Spinal cord (tissue), 10 donors: ENCODE results near the gene YEATS2. TPM values are rescaled to one million over a fixed set of nuclear protein-coding genes. Genes with fewer than 3 reads are reported as not detected.

Experiments
- DNase-seq, 6 donors: peaks; one replicate each; pipeline versions ENCODE4 v3.0.0 to v3.0.0-alpha.2; 2013 to 2015; ENCODE audit warnings: low spot score in 6 of 6, low read depth in 4 of 6
- H3K27ac ChIP-seq: one replicate; pipeline ENCODE4 v1.5.1; 2013; ENCODE audit warnings: low read depth, low read length, control low read depth
- H3K27me3 ChIP-seq: one replicate; pipeline ENCODE4 v1.6.1; 2013; ENCODE audit warnings: low read length; ENCODE audit not compliant: control insufficient read depth, insufficient read depth
- H3K36me3 ChIP-seq: one replicate; pipeline ENCODE4 v1.6.1; 2013; ENCODE audit warnings: low read length; ENCODE audit not compliant: control insufficient read depth, insufficient read depth
- H3K4me1 ChIP-seq: one replicate; pipeline ENCODE4 v1.6.1; 2013; ENCODE audit warnings: low read length; ENCODE audit not compliant: control insufficient read depth, insufficient read depth
- H3K4me3 ChIP-seq: one replicate; pipeline ENCODE4 v1.5.1; 2013; ENCODE audit warnings: low read depth, low read length, control low read depth
- H3K9me3 ChIP-seq: one replicate; pipeline ENCODE4 v1.6.1; 2013; ENCODE audit warnings: low read length; ENCODE audit not compliant: control insufficient read depth, insufficient read depth
- WGBS: methylation state at CpG from one replicate; pipeline ENCODE4 v1.1.5; 2013; ENCODE audit warnings: missing lambda C conversion rate; ENCODE audit not compliant: insufficient coverage; 5-methylcytosine and 5-hydroxymethylcytosine counted together
- polyA plus RNA-seq, 2 donors: library from polyadenylated mRNA; unstranded; fragments of 120-200 nt; gene quantifications; one replicate each; pipeline ENCODE4 v1.2.1, GENCODE V29; 2013; ENCODE audit not compliant: insufficient read length in 2 of 2
- total RNA-seq, 2 donors: library from RNA; depleted of rRNA in 1 of 2; stranded (reverse); fragments of 120-200 nt in 1 of 2; fragments of >200 nt in 1 of 2; gene quantifications; one replicate each; pipeline versions ENCODE4 v1.2.3 to v1.2.4, GENCODE V29; 2013 to 2014
- donor health status: healthy.

YEATS2 gene
- total and polyA plus RNA-seq, 4 donors = 32.9 to 43.3 (median 37.3) TPM

- no CpG with 5 or more reads among the region's 1 CpG for WGBS
- DNase-seq = no peak
- Histone ChIP-seq H3K36me3 (peaks cover 78% of the 10 kb centered on the region), H3K4me1 (peaks cover 16% of the 10 kb centered on the region), H3K27ac (no peak overlapping the region), H3K27me3 (no peaks in the 10 kb centered on the region), H3K4me3 (no peak overlapping the region), H3K9me3 (no peaks in the 10 kb centered on the region)
Observed at GRCh38 chr3:183814240-183814639, 116.6 kb downstream of the YEATS2 start.

GRCh38 chr3:183815563-183815940, 118.0 kb downstream of the YEATS2 start:
- Histone ChIP-seq H3K9me3 (no peaks in the 10 kb centered on the region), H3K4me1 (peaks cover 26% of the 10 kb centered on the region), H3K27me3 (no peaks in the 10 kb centered on the region), H3K4me3 (no peak overlapping the region), H3K36me3 (peaks cover 76% of the 10 kb centered on the region), H3K27ac (no peak overlapping the region)
- no peak for DNase-seq
- 94% methylated on average over 3 of the region's 9 CpGs for WGBS

- peaks cover 72% of the 10 kb centered on the region for H3K36me3 ChIP-seq
Observed at GRCh38 chr3:183815951-183816475, 118.4 kb downstream of the YEATS2 start.

GRCh38 chr3:183816681-183817510, 119.3 kb downstream of the YEATS2 start:
- Histone ChIP-seq H3K4me1 (peaks cover 26% of the 10 kb centered on the region), H3K9me3 (no peaks in the 10 kb centered on the region), H3K27ac (no peak overlapping the region), H3K27me3 (no peaks in the 10 kb centered on the region), H3K4me3 (no peak overlapping the region), H3K36me3 (peaks cover 63% of the 10 kb centered on the region)
- WGBS = 93% methylated on average over 18 of the region's 20 CpGs
- DNase-seq = no peak

More at GRCh38 chr3:183815951-183816475, 118.4 kb downstream of the YEATS2 start:
- Histone ChIP-seq H3K27ac (no peak overlapping the region), H3K4me1 (peaks cover 26% of the 10 kb centered on the region), H3K9me3 (no peaks in the 10 kb centered on the region), H3K27me3 (no peaks in the 10 kb centered on the region), H3K4me3 (no peak overlapping the region)
- 87% methylated on average over 10 of the region's 12 CpGs for WGBS
- DNase-seq = no peak

GRCh38 chr3:183817639-183818038, 120.0 kb downstream of the YEATS2 start:
- Histone ChIP-seq H3K27ac (no peak overlapping the region), H3K4me1 (peaks cover 29% of the 10 kb centered on the region), H3K27me3 (no peaks in the 10 kb centered on the region), H3K36me3 (peaks cover 64% of the 10 kb centered on the region), H3K9me3 (no peaks in the 10 kb centered on the region), H3K4me3 (no peak overlapping the region)
- no peak for DNase-seq
- WGBS = 83% methylated on average over 3 of the region's 9 CpGs

- Histone ChIP-seq H3K27ac (peak overlapping the region; percentile 15), H3K4me1 (peaks cover 34% of the 10 kb centered on the region), H3K36me3 (peaks cover 64% of the 10 kb centered on the region), H3K27me3 (no peaks in the 10 kb centered on the region), H3K9me3 (no peaks in the 10 kb centered on the region), H3K4me3 (no peak overlapping the region)
- 86% methylated on average over 14 of the region's 14 CpGs for WGBS
- DNase-seq = no peak
Observed at GRCh38 chr3:183818041-183818620, 120.5 kb downstream of the YEATS2 start.

GRCh38 chr3:183818706-183819624, 121.4 kb downstream of the YEATS2 start:
- Histone ChIP-seq H3K4me3 (no peak overlapping the region), H3K36me3 (peaks cover 62% of the 10 kb centered on the region), H3K4me1 (peaks cover 35% of the 10 kb centered on the region), H3K9me3 (no peaks in the 10 kb centered on the region), H3K27ac (peak overlapping the region; percentile 40), H3K27me3 (no peaks in the 10 kb centered on the region)
- WGBS = 81% methylated on average over 18 of the region's 25 CpGs
- DNase-seq = no peak

- H3K27ac ChIP-seq = peak overlapping the region; percentile 40
- H3K27me3 ChIP-seq = no peaks in the 10 kb centered on the region
- 95% methylated on average over 6 of the region's 6 CpGs for WGBS
- H3K36me3 ChIP-seq = peaks cover 57% of the 10 kb centered on the region
- H3K9me3 ChIP-seq = no peaks in the 10 kb centered on the region
- H3K4me1 ChIP-seq = peaks cover 40% of the 10 kb centered on the region
- no peak overlapping the region for H3K4me3 ChIP-seq
- DNase-seq = no peak
Observed at GRCh38 chr3:183819831-183820230, 122.2 kb downstream of the YEATS2 start.

- H3K27me3 ChIP-seq = no peaks in the 10 kb centered on the region
- no peaks in the 10 kb centered on the region for H3K9me3 ChIP-seq
- WGBS = 71% methylated on average over 13 of the region's 13 CpGs
- no peak overlapping the region for H3K4me3 ChIP-seq
- no peak for DNase-seq
- no peak overlapping the region for H3K27ac ChIP-seq
- peaks cover 30% of the 10 kb centered on the region for H3K36me3 ChIP-seq
- peaks cover 52% of the 10 kb centered on the region for H3K4me1 ChIP-seq
Observed at GRCh38 chr3:183822631-183823030, 125.0 kb downstream of the YEATS2 start.
